ENCODE results near the gene JMJD4. TPM values are rescaled to one million over a fixed set of nuclear protein-coding genes. Genes with fewer than 3 reads are reported as not detected.

Gene JMJD4
- total RNA-seq, 1 experiment from 2014 or later: 27.1 TPM

DNA sequence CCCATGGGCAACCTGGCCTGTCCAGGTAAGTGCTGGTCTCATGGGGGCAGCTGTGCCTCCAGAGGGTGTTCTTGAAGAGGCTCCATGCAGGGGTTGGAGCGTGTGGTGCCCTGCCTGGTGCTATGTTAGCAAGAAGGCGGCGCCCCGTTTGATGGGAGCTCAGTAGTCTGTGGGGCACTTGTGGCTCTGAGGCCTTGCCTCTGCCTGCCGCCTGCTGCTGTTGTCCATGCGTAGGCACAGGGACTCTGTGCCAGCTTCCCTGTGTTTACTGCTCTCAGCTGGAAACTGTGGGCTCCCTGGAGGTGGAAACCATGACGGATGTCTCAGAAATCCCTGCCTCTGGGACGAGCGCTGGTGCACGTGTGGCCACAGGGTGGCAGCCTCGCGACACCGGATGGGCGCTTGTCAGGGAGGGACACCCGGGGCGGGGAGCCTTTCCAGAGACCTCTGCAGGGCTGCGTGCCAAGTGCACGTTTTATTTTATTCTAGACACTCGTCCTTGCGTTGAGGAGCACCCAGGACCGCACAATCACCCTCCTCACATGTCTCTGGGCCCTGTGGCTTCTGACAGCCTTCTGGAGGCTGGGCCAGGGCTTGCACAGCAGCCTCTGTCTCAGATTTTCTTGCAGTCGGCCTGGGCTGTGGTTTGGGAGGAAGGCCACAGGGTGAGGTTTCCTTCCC lies 27.3 kb upstream of the JMJD4 start:
- intact Hi-C loops (cut with micrococcal nuclease; ENCODE audit: unreplicated experiment): loop anchor here (1.0 kb wide), 2 partner anchors 184 to 281 kb away; no protein-coding TSS in a partner anchor
- BruUV-seq (replicated peaks): no TSS peak
- TF ChIP-seq, protein P1, sequence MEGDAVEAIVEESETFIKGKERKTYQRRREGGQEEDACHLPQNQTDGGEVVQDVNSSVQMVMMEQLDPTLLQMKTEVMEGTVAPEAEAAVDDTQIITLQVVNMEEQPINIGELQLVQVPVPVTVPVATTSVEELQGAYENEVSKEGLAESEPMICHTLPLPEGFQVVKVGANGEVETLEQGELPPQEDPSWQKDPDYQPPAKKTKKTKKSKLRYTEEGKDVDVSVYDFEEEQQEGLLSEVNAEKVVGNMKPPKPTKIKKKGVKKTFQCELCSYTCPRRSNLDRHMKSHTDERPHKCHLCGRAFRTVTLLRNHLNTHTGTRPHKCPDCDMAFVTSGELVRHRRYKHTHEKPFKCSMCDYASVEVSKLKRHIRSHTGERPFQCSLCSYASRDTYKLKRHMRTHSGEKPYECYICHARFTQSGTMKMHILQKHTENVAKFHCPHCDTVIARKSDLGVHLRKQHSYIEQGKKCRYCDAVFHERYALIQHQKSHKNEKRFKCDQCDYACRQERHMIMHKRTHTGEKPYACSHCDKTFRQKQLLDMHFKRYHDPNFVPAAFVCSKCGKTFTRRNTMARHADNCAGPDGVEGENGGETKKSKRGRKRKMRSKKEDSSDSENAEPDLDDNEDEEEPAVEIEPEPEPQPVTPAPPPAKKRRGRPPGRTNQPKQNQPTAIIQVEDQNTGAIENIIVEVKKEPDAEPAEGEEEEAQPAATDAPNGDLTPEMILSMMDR (IDR thresholded peaks at IDR 0.05; ENCODE audit: insufficient read depth in 1 of 2, low read depth in 1 of 2, low read length in 1 of 2, severe bottlenecking in 1 of 2, unreplicated experiment in 1 of 2): peak; percentile 90 to 96
- H3K27me3 Mint-ChIP-seq (ENCODE audit: insufficient read depth, unreplicated experiment): no peaks in the 10 kb centered on the region
- peak; percentile 80 to 89 for DNase-seq
- CTCF ChIA-PET: interaction anchor here (0.6 kb wide), 1 partner anchor 184 kb away, joined by 3 read pairs; no protein-coding TSS in a partner anchor
- no peaks in the 10 kb centered on the region for H3K9me3 Mint-ChIP-seq (ENCODE audit: unreplicated experiment)
- Histone ChIP-seq H3K9me3 (no peaks in the 10 kb centered on the region), H3K36me3 (ENCODE audit: control insufficient read depth, insufficient read depth, low read length) (no peaks in the 10 kb centered on the region; the same call in 1 of the 2 replicates), H3K4me1 (0 out of 2 replicates have a peak, but pooled peaks cover 5% of the 10 kb centered on the region), H3K4me3 (ENCODE audit: low read depth, low read length) (no peak overlapping the region), H3K27me3 (replicated peaks; ENCODE audit: control insufficient read depth, insufficient read depth, low read length) (no peaks in the 10 kb centered on the region)
- no peak overlapping the region for H3K27ac Mint-ChIP-seq (ENCODE audit: unreplicated experiment)
- POLR2A ChIA-PET: interaction anchor here (0.5 kb wide), 1 partner anchor 25 kb away, joined by 3 read pairs; no protein-coding TSS in a partner anchor
- no peak overlapping the region for H3K4me3 Mint-ChIP-seq (ENCODE audit: unreplicated experiment)
- H3K36me3 Mint-ChIP-seq (ENCODE audit: insufficient read depth, unreplicated experiment): peaks cover 13% of the 10 kb centered on the region
- no peaks in the 10 kb centered on the region for H3K4me1 Mint-ChIP-seq (ENCODE audit: low read depth, unreplicated experiment)

DNA sequence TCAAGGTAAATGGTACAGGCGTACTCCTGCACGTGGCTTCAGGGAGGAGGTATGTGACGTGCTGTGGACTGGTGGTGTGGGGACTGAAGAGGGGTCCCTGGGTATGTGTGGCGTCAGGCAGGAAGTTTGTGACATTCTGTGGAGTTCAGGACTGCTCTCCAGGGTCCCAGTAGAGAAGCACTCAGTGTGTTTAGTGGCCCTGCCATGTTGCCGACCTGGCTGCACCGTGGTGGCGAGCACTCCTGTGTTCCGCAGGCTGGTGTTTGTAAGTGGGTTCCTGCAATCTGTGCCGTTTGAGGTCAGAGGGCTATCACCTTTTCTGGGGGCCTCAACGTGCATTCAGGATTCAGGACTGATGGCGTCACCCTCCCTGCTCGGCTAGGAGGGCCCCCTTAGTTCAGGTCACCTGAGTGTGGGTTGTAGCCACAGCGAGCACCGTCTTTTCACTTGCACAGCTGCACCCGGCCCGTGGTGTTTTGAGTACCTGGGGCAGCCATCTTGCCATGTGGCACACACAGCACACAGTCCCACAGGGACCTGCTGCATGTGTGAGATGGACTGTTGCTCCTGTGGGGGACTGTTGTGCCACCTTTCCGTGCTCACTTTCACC lies 26.6 kb upstream of the JMJD4 start:
- H3K36me3 ChIP-seq (ENCODE audit: control insufficient read depth, insufficient read depth, low read length): no peaks in the 10 kb centered on the region; the same call in 1 of the 2 replicates
- CTCF ChIA-PET: interaction anchor here (0.6 kb wide), 1 partner anchor 184 kb away, joined by 3 read pairs; no protein-coding TSS in a partner anchor

GRCh38 chr1:227760377-227760776 lies 25.3 kb upstream of the JMJD4 start:
- DNase-seq: no peak
- Histone ChIP-seq H3K4me1 (0 out of 2 replicates have a peak, but pooled peaks cover 5% of the 10 kb centered on the region), H3K36me3 (ENCODE audit: control insufficient read depth, insufficient read depth, low read length) (no peaks in the 10 kb centered on the region; the same call in 1 of the 2 replicates), H3K4me3 (ENCODE audit: low read depth, low read length) (no peak overlapping the region), H3K9me3 (no peaks in the 10 kb centered on the region), H3K27me3 (replicated peaks; ENCODE audit: control insufficient read depth, insufficient read depth, low read length) (no peaks in the 10 kb centered on the region)
- H3K9me3 Mint-ChIP-seq (ENCODE audit: unreplicated experiment): no peaks in the 10 kb centered on the region
- no peak overlapping the region for H3K27ac Mint-ChIP-seq (ENCODE audit: unreplicated experiment)
- intact Hi-C loops (cut with micrococcal nuclease; ENCODE audit: unreplicated experiment): no loop called here
- TF ChIP-seq, protein P1 (IDR thresholded peaks at IDR 0.05; ENCODE audit: insufficient read depth in 1 of 2, low read depth in 1 of 2, low read length in 1 of 2, severe bottlenecking in 1 of 2, unreplicated experiment in 1 of 2): no peak
- H3K27me3 Mint-ChIP-seq (ENCODE audit: insufficient read depth, unreplicated experiment): no peaks in the 10 kb centered on the region
- ChIA-PET POLR2A (no interaction called here), CTCF (no interaction called here)
- peaks cover 13% of the 10 kb centered on the region for H3K36me3 Mint-ChIP-seq (ENCODE audit: insufficient read depth, unreplicated experiment)
- BruUV-seq (replicated peaks): no TSS peak
- no peaks in the 10 kb centered on the region for H3K4me1 Mint-ChIP-seq (ENCODE audit: low read depth, unreplicated experiment)
- no peak overlapping the region for H3K4me3 Mint-ChIP-seq (ENCODE audit: unreplicated experiment)

More for the DNA sequence above, 26.6 kb upstream of the JMJD4 start:
- no peaks in the 10 kb centered on the region for H3K9me3 ChIP-seq
- peaks cover 13% of the 10 kb centered on the region for H3K36me3 Mint-ChIP-seq (ENCODE audit: insufficient read depth, unreplicated experiment)
- no peaks in the 10 kb centered on the region for H3K4me1 Mint-ChIP-seq (ENCODE audit: low read depth, unreplicated experiment)
- H3K27me3 Mint-ChIP-seq (ENCODE audit: insufficient read depth, unreplicated experiment): no peaks in the 10 kb centered on the region
- TF ChIP-seq, protein P1 (IDR thresholded peaks at IDR 0.05; ENCODE audit: insufficient read depth in 1 of 2, low read depth in 1 of 2, low read length in 1 of 2, severe bottlenecking in 1 of 2, unreplicated experiment in 1 of 2): no peak
- no peak overlapping the region for H3K4me3 Mint-ChIP-seq (ENCODE audit: unreplicated experiment)
- no peak overlapping the region for H3K27ac Mint-ChIP-seq (ENCODE audit: unreplicated experiment)
- H3K4me1 ChIP-seq: 0 out of 2 replicates have a peak, but pooled peaks cover 5% of the 10 kb centered on the region
- intact Hi-C loops (cut with micrococcal nuclease; ENCODE audit: unreplicated experiment): loop anchor here (1.0 kb wide), 2 partner anchors 185 to 280 kb away; no protein-coding TSS in a partner anchor
- no peaks in the 10 kb centered on the region for H3K27me3 ChIP-seq (replicated peaks; ENCODE audit: control insufficient read depth, insufficient read depth, low read length)
- BruUV-seq (replicated peaks): no TSS peak
- no peaks in the 10 kb centered on the region for H3K9me3 Mint-ChIP-seq (ENCODE audit: unreplicated experiment)
- H3K4me3 ChIP-seq (ENCODE audit: low read depth, low read length): no peak overlapping the region
- POLR2A ChIA-PET: interaction anchor here (0.5 kb wide), 1 partner anchor 26 kb away, joined by 3 read pairs; no protein-coding TSS in a partner anchor
- no peak for DNase-seq

All from Caco-2 (cell line).